Ramos (cell line): ENCODE measurements around the gene TPO.
"Not testable (repeated sequence)": the region's sequence is repeated elsewhere in the genome, so short reads cannot be mapped to it uniquely, and the experiment has no call there.

Experiments used
- in situ Hi-C: fragments of 300-500 bp; cut with MboI; formaldehyde crosslinking; loops from one replicate; pipeline ENCODE4 v1.14.3; 2022; ENCODE audit warnings: low sequenced_read_pairs; ENCODE audit not compliant: unreplicated experiment

TPO gene

GRCh38 chr2:1497122-1497611, 83.9 kb downstream of the TPO start:
- in situ Hi-C loops, result no loop called here

- in situ Hi-C loops, result no loop called here
Measured at GRCh38 chr2:1498176-1498575, 84.9 kb downstream of the TPO start.

GRCh38 chr2:1499033-1499795, 86.0 kb downstream of the TPO start:
- in situ Hi-C loops, result no loop called here

GRCh38 chr2:1501038-1501851, 88.0 kb downstream of the TPO start:
- in situ Hi-C loops, result no loop called here

- in situ Hi-C loops, result no loop called here
Measured at GRCh38 chr2:1501991-1502390, 88.7 kb downstream of the TPO start.

- in situ Hi-C loops, result no loop called here
Measured at GRCh38 chr2:1502891-1503304, 89.6 kb downstream of the TPO start.

GRCh38 chr2:1503471-1504310, 90.4 kb downstream of the TPO start:
- in situ Hi-C loops, result no loop called here

GRCh38 chr2:1504311-1504750, 91.1 kb downstream of the TPO start:
- in situ Hi-C loops, result no loop called here

GRCh38 chr2:1505031-1505441, 91.8 kb downstream of the TPO start:
- in situ Hi-C loops, result no loop called here

- in situ Hi-C loops, result no loop called here
Measured at GRCh38 chr2:1509271-1510065, 96.2 kb downstream of the TPO start.

GRCh38 chr2:1510176-1510575, 96.9 kb downstream of the TPO start:
- in situ Hi-C loops, result no loop called here

GRCh38 chr2:1511455-1511854, 98.2 kb downstream of the TPO start:
- in situ Hi-C loops, result no loop called here

- in situ Hi-C loops, result no loop called here
Measured at GRCh38 chr2:1512321-1513289, 99.3 kb downstream of the TPO start.

- in situ Hi-C loops, result no loop called here
Measured at GRCh38 chr2:1514391-1515072, 101.3 kb downstream of the TPO start.

- in situ Hi-C loops, result no loop called here
Measured at GRCh38 chr2:1515073-1515430, 101.8 kb downstream of the TPO start.

- in situ Hi-C loops, result no loop called here
Measured at GRCh38 chr2:1515986-1516797, 102.9 kb downstream of the TPO start.

GRCh38 chr2:1516798-1517060, 103.5 kb downstream of the TPO start:
- in situ Hi-C loops, result no loop called here

- in situ Hi-C loops, result not testable (repeated sequence)
Measured at GRCh38 chr2:1517291-1517690, 104.0 kb downstream of the TPO start.
